ENCODE measurements around the gene OTULIN.
A peak's percentile ranks its signal among the peaks of the same experiment; 100 is the strongest.

GRCh38 chr5:14723701-14724132, 59.2 kb downstream of the OTULIN start:
- TF ChIP-seq POLR2A (IDR thresholded peaks at IDR 0.05; ENCODE audit: low read depth, low read length) (no peak), CTCF (conservative IDR thresholded peaks at IDR 0.05; ENCODE audit: low read depth, low read length) (no peak), SMC3 (IDR thresholded peaks at IDR 0.05; ENCODE audit: low read depth, low read length) (no peak), MXI1 (IDR thresholded peaks at IDR 0.05; ENCODE audit: borderline replicate concordance, low read depth, low read length) (no peak), RFX5 (IDR thresholded peaks at IDR 0.05; ENCODE audit: low read depth, low read length) (no peak), USF2 (IDR thresholded peaks at IDR 0.05; ENCODE audit: low read depth, low read length) (no peak), BHLHE40 (IDR thresholded peaks at IDR 0.05; ENCODE audit: low read depth, low read length) (no peak), MAFK (IDR thresholded peaks at IDR 0.05; ENCODE audit: low read depth, low read length) (no peak), RCOR1 (IDR thresholded peaks at IDR 0.05; ENCODE audit: insufficient replicate concordance, low read length) (no peak), RAD21 (IDR thresholded peaks at IDR 0.05; ENCODE audit: low read length) (no peak), CHD1 (IDR thresholded peaks at IDR 0.05; ENCODE audit: low read depth, low read length) (no peak), MAZ (IDR thresholded peaks at IDR 0.05; ENCODE audit: borderline replicate concordance, low read depth, low read length) (no peak), FOS (IDR thresholded peaks at IDR 0.05; ENCODE audit: low read depth, low read length) (0 out of 2 replicates have a peak, but pooled peaks have one; percentile 9)
- TF ChIP-seq, protein P1, sequence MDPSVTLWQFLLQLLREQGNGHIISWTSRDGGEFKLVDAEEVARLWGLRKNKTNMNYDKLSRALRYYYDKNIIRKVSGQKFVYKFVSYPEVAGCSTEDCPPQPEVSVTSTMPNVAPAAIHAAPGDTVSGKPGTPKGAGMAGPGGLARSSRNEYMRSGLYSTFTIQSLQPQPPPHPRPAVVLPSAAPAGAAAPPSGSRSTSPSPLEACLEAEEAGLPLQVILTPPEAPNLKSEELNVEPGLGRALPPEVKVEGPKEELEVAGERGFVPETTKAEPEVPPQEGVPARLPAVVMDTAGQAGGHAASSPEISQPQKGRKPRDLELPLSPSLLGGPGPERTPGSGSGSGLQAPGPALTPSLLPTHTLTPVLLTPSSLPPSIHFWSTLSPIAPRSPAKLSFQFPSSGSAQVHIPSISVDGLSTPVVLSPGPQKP (IDR thresholded peaks at IDR 0.05; ENCODE audit: borderline replicate concordance, low read depth, low read length), result no peak

Measured in IMR-90 (cell line).